HG03439 (cell line): ENCODE data around the gene RUNX2.

Experiments used
- ATAC-seq: cut with Tn5 transposase; IDR thresholded peaks from one replicate; pipeline ENCODE4 v1.9.1; 2021; ENCODE audit warnings: mild to moderate bottlenecking, moderate library complexity; ENCODE audit not compliant: unreplicated experiment

Gene RUNX2

GRCh38 chr6:45576648-45577624 is 248.8 kb downstream of the RUNX2 start:
- no peak for ATAC-seq

- ATAC-seq = no peak
Measured at GRCh38 chr6:45577836-45578504, 249.8 kb downstream of the RUNX2 start.

DNA sequence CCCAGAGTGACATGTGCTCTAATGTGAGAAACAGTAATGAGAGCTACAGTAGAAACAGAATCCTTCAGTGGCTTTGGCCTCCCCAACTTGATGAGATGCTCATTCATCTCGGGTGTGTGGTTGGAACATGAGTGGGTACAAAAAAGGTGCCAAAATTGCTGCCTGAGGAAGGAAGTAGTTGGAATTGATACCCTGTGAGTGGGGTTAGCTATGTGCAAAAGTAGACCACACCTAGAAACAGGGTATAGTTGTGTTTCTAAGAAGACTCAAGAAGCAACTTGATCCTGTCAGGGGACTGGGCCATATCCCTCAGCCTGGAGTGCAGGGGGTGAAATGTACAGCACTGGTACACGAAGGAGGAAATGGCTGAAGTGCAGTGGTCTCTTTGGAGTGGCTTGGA is 256.0 kb downstream of the RUNX2 start:
- ATAC-seq = no peak

DNA sequence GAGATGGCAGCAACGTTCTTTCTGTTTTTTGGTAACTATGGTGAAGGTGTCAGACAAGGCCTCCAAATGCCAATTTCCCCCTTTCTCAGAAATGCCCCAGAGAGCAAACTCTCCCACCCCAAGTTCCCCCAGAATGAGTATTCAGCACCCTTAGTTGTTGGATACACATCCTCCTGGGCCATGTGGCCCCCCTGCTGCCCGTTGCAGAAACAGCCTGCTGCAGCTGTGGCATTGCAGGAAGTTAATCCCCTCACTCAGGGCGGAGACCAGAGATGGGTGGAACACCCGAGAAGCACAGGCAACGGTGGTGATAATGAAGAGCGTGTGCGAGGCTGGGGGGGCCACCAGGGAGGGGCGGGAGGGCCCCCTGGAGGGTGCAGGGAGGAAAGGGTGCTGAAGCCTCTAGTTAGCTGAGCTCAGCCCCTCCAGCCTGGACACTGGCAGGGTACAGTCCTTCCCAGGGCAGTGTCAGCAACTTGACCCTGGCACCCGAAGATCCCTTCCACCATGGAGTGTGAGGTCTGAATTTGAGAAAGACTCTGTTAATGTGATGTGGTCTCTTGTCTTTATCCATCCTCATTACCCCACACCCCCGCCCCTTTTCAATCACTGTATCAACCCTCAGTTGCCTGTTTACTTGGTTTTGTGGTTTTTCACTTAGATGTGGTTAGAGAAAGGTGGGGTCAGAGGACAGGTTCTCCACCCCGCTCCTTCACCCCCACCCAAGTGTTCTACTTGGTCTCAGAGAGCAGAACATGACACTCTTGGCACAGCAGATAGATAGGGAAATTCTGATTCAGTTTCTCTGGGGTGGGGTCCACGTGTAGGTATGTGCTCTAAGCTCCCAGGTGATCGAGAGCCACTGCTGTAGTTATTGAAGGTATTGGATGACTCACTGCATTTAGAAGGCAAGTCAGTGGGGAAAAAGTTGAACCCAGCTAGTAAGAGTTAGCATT is 258.4 kb downstream of the RUNX2 start:
- no peak for ATAC-seq

- no peak for ATAC-seq
Measured at GRCh38 chr6:45587229-45588060, 259.3 kb downstream of the RUNX2 start.

GRCh38 chr6:45589367-45589766 is 261.2 kb downstream of the RUNX2 start:
- no peak for ATAC-seq

DNA sequence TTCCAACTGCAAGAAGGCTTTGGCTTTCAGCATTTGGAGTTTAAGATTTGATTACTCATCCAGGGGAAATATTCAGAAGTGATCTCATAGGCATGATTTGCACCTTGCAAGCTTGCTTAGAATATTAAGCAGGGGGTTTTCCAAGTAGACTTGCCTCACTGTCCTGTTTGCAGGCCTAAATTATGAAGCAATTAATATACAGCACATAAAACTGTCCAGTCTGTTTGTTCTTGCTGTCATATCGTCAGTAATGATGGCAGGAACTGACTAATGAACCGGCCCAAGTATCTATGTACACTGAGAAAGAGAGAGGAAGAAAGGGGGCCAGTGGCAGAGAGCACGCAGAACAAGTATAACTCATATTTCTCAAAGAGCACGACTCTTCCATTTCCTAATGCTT is 262.1 kb downstream of the RUNX2 start:
- ATAC-seq = no peak

GRCh38 chr6:45590696-45591184 is 262.6 kb downstream of the RUNX2 start:
- ATAC-seq = no peak

GRCh38 chr6:45591306-45591705 is 263.2 kb downstream of the RUNX2 start:
- no peak for ATAC-seq

GRCh38 chr6:45591890-45592289 is 263.8 kb downstream of the RUNX2 start:
- ATAC-seq = no peak

DNA sequence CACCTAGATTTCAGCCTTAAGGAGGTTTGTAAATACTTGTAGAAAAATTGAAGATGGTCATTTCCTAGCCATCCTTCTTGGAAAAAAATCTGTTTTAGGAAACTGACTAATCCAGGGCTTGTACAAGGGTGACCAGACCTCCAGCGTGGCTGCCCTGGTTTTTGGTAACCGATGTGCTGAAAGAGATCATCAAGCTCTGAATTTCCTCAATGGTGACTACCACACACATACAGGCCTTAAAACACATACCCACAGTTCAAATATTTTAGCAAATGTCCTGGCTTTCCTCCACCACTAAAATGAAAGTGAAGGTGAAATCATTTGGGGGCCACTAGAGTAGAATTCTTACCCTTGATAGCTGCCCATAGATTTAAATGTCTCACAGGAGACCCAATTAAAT is 264.9 kb downstream of the RUNX2 start:
- ATAC-seq = no peak

DNA sequence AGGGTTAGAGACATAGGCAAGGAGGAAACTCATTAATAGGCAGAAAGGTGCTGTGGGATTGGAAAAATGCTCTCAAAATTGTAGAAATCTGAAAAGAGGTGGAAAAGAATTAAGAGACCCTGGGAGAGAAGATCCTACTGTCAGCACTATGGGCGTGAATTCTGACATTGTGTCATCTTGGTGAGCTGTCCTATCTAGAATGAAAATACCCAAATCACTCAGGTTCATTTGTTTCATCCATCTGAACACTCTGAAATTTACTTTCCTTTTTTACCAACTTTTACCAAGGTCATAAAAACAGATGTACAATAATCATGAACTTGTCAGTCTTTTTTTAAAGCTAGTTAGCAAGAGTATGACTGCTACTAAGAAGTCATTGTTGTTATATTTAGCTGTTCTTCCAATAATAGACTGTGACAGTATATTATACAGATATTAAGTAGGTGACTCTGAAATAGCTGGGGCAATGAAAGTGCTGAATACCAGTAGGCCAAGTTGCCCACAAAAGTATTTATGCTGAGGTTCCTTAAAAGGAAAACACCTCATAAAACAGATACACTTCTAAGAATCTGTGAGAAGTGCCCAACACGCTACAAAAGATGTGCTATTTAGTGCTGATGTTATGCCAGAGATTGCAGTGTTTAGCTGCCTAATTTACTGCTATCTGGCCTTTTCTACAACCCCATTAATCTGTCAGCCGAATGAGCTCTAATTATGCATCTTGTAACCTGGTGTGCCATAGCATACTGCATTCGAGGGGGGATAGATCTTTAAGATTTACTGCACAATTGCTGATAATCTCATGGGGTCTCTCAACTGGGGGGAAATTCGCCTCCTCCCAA is 267.1 kb downstream of the RUNX2 start:
- ATAC-seq = no peak

GRCh38 chr6:45597424-45597823 is 269.3 kb downstream of the RUNX2 start:
- ATAC-seq = no peak

DNA sequence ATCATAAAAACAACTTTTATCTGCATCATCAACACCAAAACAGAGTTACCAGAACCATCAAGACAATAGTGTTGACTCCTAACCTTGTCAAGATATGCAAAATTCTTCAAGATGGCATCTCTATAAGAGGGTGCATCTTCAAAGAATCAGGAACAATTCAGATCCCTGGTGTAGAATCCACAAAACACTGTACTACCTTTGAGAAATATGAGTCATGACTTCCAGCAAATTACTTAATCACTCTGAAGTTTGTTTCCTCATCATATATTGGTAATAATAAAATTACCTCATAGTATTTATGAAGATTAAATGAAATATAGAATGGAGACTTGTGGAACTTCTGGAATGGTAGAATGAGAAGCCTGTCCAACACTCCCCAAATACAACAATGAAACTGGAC is 270.9 kb downstream of the RUNX2 start:
- no peak for ATAC-seq

DNA sequence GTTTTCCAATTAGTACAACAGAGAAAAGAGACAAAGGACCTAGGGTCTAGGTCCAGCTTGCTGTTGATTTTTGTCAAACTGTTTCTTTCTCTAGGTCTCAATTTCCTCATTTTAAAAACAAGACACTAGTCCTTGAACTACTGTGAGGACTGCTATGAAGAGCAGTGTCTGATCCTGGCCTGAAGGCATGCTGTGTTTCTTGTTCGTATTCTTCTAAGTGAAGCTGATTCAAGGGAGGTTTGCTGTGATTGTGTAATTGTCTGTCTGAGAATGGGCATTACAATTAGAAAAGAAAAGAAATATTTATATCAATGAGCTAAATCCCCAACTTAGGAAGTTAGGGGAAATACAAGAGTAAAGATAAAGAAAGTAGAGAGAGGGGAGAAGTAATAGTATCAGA is 277.8 kb downstream of the RUNX2 start:
- no peak for ATAC-seq

GRCh38 chr6:45606831-45607400 is 278.8 kb downstream of the RUNX2 start:
- no peak for ATAC-seq

DNA sequence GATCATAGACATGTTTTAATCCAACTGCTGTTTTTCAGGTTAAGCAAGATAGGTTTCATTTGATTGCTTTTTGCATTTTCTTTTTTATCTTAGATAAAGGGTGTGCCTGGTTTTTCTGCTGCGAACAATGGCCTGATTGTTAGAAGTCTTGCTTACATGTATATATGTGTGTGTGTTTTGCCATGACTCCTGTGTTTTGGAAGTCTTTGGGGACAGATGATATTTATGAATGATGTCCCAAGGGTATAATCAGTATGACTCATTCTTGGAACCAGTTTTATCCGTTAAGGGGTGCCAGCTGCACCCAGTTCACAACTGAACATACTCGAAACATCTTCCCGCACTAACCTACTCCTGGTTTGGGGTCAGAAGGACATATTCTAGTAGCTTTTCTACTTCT is 279.7 kb downstream of the RUNX2 start:
- ATAC-seq = no peak

DNA sequence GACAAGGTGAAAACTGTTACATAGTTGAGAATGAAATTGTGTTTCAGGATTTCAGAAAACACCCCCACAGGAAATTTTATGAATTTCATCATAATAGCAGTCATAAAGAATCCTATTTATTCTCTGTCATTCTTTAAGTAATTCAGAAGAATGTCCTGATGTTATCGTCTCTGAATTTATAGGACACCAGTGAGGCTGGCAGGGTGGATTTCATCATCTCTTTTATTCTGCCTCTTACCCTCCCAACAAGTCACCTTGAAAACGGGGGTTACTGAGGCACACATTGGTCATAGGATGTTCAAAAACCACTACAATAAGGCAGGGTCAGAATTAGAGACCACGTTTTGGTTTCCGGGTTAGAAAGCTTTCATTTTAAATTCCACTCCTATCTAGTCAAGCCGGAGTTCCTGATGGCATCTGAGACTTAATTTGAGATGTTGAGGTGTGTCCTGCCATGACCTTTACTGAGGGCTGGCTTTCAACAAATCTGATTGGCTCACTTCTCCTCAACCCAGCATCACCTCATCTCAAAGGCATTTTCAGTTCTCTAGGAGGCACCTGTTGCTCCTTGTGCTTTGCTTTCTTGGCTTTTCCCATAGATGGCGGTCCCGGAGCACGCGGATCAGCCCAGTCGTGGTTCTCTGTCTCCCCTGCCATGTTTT is 280.3 kb downstream of the RUNX2 start:
- no peak for ATAC-seq
